Glomerular visceral epithelial cell (primary cell): ENCODE data around the gene NCK1.
A peak's percentile ranks its signal among the peaks of the same experiment; 100 is the strongest.

Experiments
- DNase-seq: peaks from one replicate; pipeline ENCODE4 v3.0.0-alpha.2; 2016; ENCODE audit errors: extremely low spot score

Gene NCK1

GRCh38 chr3:136906725-136907124 lies 44.7 kb downstream of the NCK1 start:
- no peak for DNase-seq

GRCh38 chr3:136908297-136908696 lies 46.3 kb downstream of the NCK1 start:
- no peak for DNase-seq

GRCh38 chr3:136909187-136909586 lies 47.2 kb downstream of the NCK1 start:
- no peak for DNase-seq

- DNase-seq: no peak
Measured at GRCh38 chr3:136910697-136911096, 48.7 kb downstream of the NCK1 start.

GRCh38 chr3:136913168-136913567 lies 51.2 kb downstream of the NCK1 start:
- no peak for DNase-seq

GRCh38 chr3:136914739-136915138 lies 52.7 kb downstream of the NCK1 start:
- DNase-seq: no peak

GRCh38 chr3:136916223-136916622 lies 54.2 kb downstream of the NCK1 start:
- DNase-seq: no peak

GRCh38 chr3:136919799-136920580 lies 58.0 kb downstream of the NCK1 start:
- no peak for DNase-seq

GRCh38 chr3:136920904-136921611 lies 59.0 kb downstream of the NCK1 start:
- no peak for DNase-seq

- DNase-seq: no peak
Measured at GRCh38 chr3:136925425-136926190, 63.6 kb downstream of the NCK1 start.

GRCh38 chr3:136928240-136928639 lies 66.2 kb downstream of the NCK1 start:
- DNase-seq: no peak

GRCh38 chr3:136929977-136930670 lies 68.1 kb downstream of the NCK1 start:
- DNase-seq: no peak

- no peak for DNase-seq
Measured at GRCh38 chr3:136931606-136932005, 69.6 kb downstream of the NCK1 start.

GRCh38 chr3:136932523-136932922 lies 70.5 kb downstream of the NCK1 start:
- no peak for DNase-seq

- no peak for DNase-seq
Measured at GRCh38 chr3:136932978-136933772, 71.2 kb downstream of the NCK1 start.

GRCh38 chr3:136937175-136937574 lies 75.2 kb downstream of the NCK1 start:
- no peak for DNase-seq

GRCh38 chr3:136937851-136938250 lies 75.8 kb downstream of the NCK1 start:
- no peak for DNase-seq

GRCh38 chr3:136938334-136938733 lies 76.3 kb downstream of the NCK1 start:
- peak; percentile 23 for DNase-seq

- no peak for DNase-seq
Measured at GRCh38 chr3:136939489-136939888, 77.5 kb downstream of the NCK1 start.

- DNase-seq: no peak
Measured at GRCh38 chr3:136942803-136943202, 80.8 kb downstream of the NCK1 start.

GRCh38 chr3:136943436-136943835 lies 81.4 kb downstream of the NCK1 start:
- DNase-seq: no peak
